NCI-H2107 treated with DMSO at 0.1 percent for 48 hours (cell line): ENCODE measurements around the gene NPSR1.
"Not testable (repeated sequence)": the region's sequence is repeated elsewhere in the genome, so short reads cannot be mapped to it uniquely, and the experiment has no call there.

Experiments
- DNase-seq: peaks from one replicate; lab custom pipeline; 2025; ENCODE audit not compliant: unreplicated experiment; lab: John Stamatoyannopoulos, UW

NPSR1 gene

GRCh38 chr7:34832020-34832419 lies 174.0 kb downstream of the NPSR1 start:
- no peak for DNase-seq

GRCh38 chr7:34835901-34836600 lies 178.0 kb downstream of the NPSR1 start:
- no peak for DNase-seq

GRCh38 chr7:34837316-34837715 lies 179.3 kb downstream of the NPSR1 start:
- no peak for DNase-seq

GRCh38 chr7:34837801-34838201 lies 179.8 kb downstream of the NPSR1 start:
- no peak for DNase-seq

- no peak for DNase-seq
Measured at GRCh38 chr7:34838329-34838728, 180.3 kb downstream of the NPSR1 start.

- DNase-seq, result peak; percentile 6
Measured at GRCh38 chr7:34839645-34840044, 181.6 kb downstream of the NPSR1 start.

GRCh38 chr7:34840176-34840785 lies 182.3 kb downstream of the NPSR1 start:
- no peak for DNase-seq

- no peak for DNase-seq
Measured at GRCh38 chr7:34841326-34841725, 183.3 kb downstream of the NPSR1 start.

GRCh38 chr7:34842782-34843181 lies 184.8 kb downstream of the NPSR1 start:
- no peak for DNase-seq

GRCh38 chr7:34844406-34844805 lies 186.4 kb downstream of the NPSR1 start:
- no peak for DNase-seq

- no peak for DNase-seq
Measured at GRCh38 chr7:34844936-34845665, 187.1 kb downstream of the NPSR1 start.

GRCh38 chr7:34845666-34846361 lies 187.8 kb downstream of the NPSR1 start:
- DNase-seq, result no peak

- DNase-seq, result no peak
Measured at GRCh38 chr7:34846976-34847375, 189.0 kb downstream of the NPSR1 start.

GRCh38 chr7:34848670-34849069 lies 190.7 kb downstream of the NPSR1 start:
- no peak for DNase-seq

GRCh38 chr7:34849163-34849960 lies 191.3 kb downstream of the NPSR1 start:
- no peak for DNase-seq

GRCh38 chr7:34849986-34850385 lies 192.0 kb downstream of the NPSR1 start:
- no peak for DNase-seq

GRCh38 chr7:34850681-34851080 lies 192.7 kb downstream of the NPSR1 start:
- no peak for DNase-seq

GRCh38 chr7:34851431-34851830 lies 193.4 kb downstream of the NPSR1 start:
- DNase-seq, result no peak

- DNase-seq, result not testable (repeated sequence)
Measured at GRCh38 chr7:34858444-34858843, 200.4 kb downstream of the NPSR1 start.

GRCh38 chr7:34859281-34859680 lies 201.3 kb downstream of the NPSR1 start:
- not testable (repeated sequence) for DNase-seq

GRCh38 chr7:34866222-34866621 lies 208.2 kb downstream of the NPSR1 start:
- DNase-seq, result not testable (repeated sequence)
